Panc1 (cell line): ENCODE data around the gene CRIP2.

Experiments used
- POLR2AphosphoS5 ChIP-seq: IDR thresholded peaks from 2 replicates; pipeline ENCODE4 v1.6.1; 2012; ENCODE audit warnings: mild to moderate bottlenecking, low read depth, low read length, moderate library complexity
- TCF7L2 ChIP-seq: IDR thresholded peaks from 2 replicates; pipeline ENCODE4 v1.6.1; 2011; ENCODE audit warnings: mild to moderate bottlenecking, low read depth, low read length, inconsistent platforms
- TF ChIP-seq, protein P1 (sequence below): fragments of 450-650 bp; IDR thresholded peaks from 2 replicates; pipeline ENCODE4 v1.5.1; 2017; ENCODE audit warnings: mild to moderate bottlenecking
- TF ChIP-seq, protein P2 (sequence below), 2 experiments: IDR thresholded peaks; 2 replicates each; pipeline ENCODE4 v1.6.1; 2011 to 2012; ENCODE audit warnings: low read depth in 2 of 2, control low read depth in 1 of 2, low read length in 1 of 2, mild to moderate bottlenecking in 1 of 2, moderate library complexity in 1 of 2; ENCODE audit not compliant: insufficient read depth in 1 of 2

DNA sequence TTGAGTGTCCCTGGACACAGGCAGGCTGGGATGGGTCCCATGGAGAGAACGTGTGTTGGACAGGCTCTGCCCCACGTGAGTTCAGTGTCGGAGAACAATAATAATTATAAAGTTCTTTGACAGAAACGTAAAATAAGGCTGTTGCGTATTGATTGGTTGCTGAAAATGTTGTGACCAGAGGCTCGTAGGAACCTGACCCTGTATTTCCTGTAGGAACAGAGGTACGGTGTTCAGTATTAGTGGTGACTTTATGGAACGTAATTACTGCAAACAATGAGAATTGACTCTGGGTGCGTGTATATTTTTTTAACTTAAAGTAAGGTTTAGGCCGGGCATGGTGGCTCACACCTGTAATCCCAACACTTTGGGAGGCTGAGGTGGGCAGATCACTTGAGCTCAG, 47.2 kb upstream of the CRIP2 start:
- TF ChIP-seq, protein P1, sequence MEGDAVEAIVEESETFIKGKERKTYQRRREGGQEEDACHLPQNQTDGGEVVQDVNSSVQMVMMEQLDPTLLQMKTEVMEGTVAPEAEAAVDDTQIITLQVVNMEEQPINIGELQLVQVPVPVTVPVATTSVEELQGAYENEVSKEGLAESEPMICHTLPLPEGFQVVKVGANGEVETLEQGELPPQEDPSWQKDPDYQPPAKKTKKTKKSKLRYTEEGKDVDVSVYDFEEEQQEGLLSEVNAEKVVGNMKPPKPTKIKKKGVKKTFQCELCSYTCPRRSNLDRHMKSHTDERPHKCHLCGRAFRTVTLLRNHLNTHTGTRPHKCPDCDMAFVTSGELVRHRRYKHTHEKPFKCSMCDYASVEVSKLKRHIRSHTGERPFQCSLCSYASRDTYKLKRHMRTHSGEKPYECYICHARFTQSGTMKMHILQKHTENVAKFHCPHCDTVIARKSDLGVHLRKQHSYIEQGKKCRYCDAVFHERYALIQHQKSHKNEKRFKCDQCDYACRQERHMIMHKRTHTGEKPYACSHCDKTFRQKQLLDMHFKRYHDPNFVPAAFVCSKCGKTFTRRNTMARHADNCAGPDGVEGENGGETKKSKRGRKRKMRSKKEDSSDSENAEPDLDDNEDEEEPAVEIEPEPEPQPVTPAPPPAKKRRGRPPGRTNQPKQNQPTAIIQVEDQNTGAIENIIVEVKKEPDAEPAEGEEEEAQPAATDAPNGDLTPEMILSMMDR = no peak
- TF ChIP-seq, protein P2, sequence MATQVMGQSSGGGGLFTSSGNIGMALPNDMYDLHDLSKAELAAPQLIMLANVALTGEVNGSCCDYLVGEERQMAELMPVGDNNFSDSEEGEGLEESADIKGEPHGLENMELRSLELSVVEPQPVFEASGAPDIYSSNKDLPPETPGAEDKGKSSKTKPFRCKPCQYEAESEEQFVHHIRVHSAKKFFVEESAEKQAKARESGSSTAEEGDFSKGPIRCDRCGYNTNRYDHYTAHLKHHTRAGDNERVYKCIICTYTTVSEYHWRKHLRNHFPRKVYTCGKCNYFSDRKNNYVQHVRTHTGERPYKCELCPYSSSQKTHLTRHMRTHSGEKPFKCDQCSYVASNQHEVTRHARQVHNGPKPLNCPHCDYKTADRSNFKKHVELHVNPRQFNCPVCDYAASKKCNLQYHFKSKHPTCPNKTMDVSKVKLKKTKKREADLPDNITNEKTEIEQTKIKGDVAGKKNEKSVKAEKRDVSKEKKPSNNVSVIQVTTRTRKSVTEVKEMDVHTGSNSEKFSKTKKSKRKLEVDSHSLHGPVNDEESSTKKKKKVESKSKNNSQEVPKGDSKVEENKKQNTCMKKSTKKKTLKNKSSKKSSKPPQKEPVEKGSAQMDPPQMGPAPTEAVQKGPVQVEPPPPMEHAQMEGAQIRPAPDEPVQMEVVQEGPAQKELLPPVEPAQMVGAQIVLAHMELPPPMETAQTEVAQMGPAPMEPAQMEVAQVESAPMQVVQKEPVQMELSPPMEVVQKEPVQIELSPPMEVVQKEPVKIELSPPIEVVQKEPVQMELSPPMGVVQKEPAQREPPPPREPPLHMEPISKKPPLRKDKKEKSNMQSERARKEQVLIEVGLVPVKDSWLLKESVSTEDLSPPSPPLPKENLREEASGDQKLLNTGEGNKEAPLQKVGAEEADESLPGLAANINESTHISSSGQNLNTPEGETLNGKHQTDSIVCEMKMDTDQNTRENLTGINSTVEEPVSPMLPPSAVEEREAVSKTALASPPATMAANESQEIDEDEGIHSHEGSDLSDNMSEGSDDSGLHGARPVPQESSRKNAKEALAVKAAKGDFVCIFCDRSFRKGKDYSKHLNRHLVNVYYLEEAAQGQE (IDR thresholded peaks at IDR 0.05; ENCODE audit: insufficient read depth in 1 of 2, low read depth in 2 of 2, low read length in 1 of 2) = no peak
- no peak for TF ChIP-seq TCF7L2
- TF ChIP-seq POLR2AphosphoS5 = no peak
